ENCODE measurements around the gene PXK.
A peak's percentile ranks its signal among the peaks of the same experiment; 100 is the strongest.
"Not testable (repeated sequence)": the region's sequence is repeated elsewhere in the genome, so short reads cannot be mapped to it uniquely, and the experiment has no call there.

Gene PXK

DNA sequence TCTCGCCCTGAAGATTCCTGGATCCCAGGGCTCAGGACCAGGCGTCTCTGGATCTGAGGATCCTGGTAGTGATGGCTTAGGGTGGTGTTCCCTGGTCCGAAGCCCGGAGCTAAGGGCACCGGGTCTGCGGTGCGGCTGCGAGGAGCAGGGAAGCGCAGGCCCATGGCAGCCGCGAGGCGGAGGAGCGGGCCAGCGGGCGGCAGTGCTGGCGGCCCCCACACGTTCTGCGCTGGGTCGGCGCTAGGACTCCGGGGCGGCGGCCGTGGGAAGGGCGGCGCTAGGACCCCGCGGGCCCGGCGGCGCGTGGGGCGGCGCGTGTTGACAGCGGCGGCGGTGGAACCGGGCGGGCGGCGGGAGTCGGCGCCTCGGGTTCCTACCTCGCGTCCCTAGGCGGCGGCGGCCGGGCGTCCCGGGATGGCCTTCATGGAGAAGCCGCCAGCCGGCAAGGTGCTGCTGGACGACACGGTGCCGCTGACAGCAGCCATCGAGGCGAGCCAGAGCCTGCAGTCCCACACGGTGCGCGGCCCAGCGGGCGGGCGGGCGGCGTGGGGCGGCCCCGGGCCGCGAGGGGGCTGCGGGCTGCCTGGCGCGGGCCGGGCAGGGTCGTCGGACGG, at the start of gene PXK:
PXK (plus strand) TSS at position 318 of the 614 bp plus-strand sequence; CDS start at position 415, 97 bp downstream.
- no peak for DNase-seq (ENCODE audit: low read depth, low spot score)
- TF ChIP-seq, protein P1, sequence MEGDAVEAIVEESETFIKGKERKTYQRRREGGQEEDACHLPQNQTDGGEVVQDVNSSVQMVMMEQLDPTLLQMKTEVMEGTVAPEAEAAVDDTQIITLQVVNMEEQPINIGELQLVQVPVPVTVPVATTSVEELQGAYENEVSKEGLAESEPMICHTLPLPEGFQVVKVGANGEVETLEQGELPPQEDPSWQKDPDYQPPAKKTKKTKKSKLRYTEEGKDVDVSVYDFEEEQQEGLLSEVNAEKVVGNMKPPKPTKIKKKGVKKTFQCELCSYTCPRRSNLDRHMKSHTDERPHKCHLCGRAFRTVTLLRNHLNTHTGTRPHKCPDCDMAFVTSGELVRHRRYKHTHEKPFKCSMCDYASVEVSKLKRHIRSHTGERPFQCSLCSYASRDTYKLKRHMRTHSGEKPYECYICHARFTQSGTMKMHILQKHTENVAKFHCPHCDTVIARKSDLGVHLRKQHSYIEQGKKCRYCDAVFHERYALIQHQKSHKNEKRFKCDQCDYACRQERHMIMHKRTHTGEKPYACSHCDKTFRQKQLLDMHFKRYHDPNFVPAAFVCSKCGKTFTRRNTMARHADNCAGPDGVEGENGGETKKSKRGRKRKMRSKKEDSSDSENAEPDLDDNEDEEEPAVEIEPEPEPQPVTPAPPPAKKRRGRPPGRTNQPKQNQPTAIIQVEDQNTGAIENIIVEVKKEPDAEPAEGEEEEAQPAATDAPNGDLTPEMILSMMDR (IDR thresholded peaks at IDR 0.05; ENCODE audit: insufficient read depth, low read length, missing control alignments) = peak; percentile 48
- POLR2A ChIA-PET = interaction anchor here (0.6 kb wide), 1 partner anchor 49 kb away, joined by 3 read pairs; no protein-coding TSS in a partner anchor
- CTCF ChIA-PET = interaction anchor here (1.0 to 6.4 kb wide), 8 partner anchors 10 to 159 kb away, joined by 3 to 38 read pairs (median 4); partner anchors contain the start of genes HTD2, KCTD6 and RPP14
- H3K4me3 ChIP-seq (ENCODE audit: low read depth, low read length) = peak within 1 kb of the TSS; percentile 75

DNA sequence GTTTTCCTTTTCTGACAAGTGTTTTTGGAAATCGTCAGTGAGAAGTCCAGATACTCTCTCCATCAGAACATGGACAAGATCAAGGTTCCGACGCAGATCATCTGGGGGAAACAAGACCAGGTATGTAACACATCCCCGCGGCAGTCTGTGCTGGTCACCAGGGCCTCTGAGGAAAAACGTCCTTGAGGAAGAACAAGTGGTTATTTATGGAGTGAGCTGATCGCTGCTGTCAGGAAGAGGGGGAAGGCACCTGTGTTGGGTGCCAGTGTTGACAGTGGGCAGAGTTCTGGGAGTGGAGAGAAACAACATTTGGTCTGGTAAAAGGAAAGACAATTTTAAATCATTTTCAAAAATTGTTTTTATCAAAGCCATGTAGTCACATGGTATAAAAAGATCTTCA, 47.4 kb upstream of the PXK start:
- CTCF ChIA-PET = interaction anchor here (1.0 to 1.3 kb wide), 5 partner anchors 11 to 108 kb away, joined by 3 to 9 read pairs (median 4); no protein-coding TSS in a partner anchor
- H3K4me3 ChIP-seq (ENCODE audit: low read depth, low read length) = no peak overlapping the region
- TF ChIP-seq, protein P1 (IDR thresholded peaks at IDR 0.05; ENCODE audit: insufficient read depth, low read length, missing control alignments) = no peak
- POLR2A ChIA-PET = no interaction called here
- DNase-seq (ENCODE audit: low read depth, low spot score) = no peak

DNA sequence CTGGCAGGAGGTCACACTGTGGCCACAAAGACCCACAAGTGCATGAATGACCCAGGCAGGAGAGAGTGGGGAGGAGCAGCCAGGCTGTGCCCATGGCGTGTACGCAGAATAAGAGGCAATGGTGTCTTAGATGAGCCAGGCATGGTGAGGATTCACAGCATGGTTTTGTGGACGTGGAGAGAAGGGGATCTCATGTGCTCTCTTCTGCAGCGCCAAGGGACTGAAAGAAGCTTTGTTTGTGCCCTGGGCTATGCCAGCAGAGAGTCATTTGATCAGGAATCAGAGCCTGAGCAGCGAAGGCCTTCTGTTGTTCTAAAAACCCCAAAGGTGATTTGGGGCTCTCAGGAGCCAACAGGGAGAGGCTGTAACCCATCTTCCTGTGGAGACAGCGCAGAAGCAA, 45.3 kb upstream of the PXK start:
- POLR2A ChIA-PET = no interaction called here
- CTCF ChIA-PET = interaction anchor here (0.8 to 1.9 kb wide), 5 partner anchors 15 to 110 kb away, joined by 3 to 7 read pairs (median 6); partner anchors contain the start of genes HTD2 and RPP14

DNA sequence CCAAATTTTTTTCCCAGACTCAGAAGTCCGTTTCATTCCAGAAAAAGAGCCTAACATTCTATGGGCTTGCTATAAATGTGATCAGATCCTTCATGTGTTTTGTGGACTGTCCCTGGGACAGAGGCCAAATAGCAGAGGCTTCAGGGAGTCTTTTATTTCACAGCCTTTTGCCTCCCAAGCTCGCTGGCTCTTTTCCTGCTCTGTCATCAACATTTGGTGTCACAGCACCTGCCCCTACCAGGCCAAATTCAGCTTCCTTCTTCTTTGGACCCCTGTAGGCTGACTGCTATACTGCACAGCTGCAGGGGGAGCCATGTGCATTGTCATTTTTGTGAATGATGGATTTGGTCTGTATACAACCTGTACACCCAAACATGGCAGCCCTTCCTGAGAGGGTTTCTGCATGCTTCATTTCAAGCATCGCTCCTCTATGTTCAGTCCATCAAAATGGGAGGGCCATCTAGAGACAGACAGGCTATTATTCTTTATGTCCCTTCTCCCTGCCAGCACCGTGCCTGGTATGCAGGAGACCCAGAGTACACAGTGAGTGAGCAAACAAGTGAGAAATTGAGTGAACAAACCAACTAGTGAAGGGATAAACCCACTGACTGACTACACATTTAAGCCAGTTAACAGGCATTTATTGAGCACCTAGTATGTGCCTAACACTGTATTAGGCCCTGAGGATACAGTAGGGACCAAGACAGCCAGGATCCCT, 44.5 kb upstream of the PXK start:
- ChIA-PET POLR2A (no interaction called here), CTCF (interaction anchor here (0.8 to 1.9 kb wide), 4 partner anchors 14 to 111 kb away, joined by 3 to 6 read pairs (median 5); partner anchors contain the start of genes HTD2 and RPP14)
- TF ChIP-seq, protein P1 (IDR thresholded peaks at IDR 0.05; ENCODE audit: insufficient read depth, low read length, missing control alignments) = no peak
- no peak for DNase-seq (ENCODE audit: low read depth, low spot score)
- H3K4me3 ChIP-seq (ENCODE audit: low read depth, low read length) = no peak overlapping the region

More for the DNA sequence above, 45.3 kb upstream of the PXK start:
- DNase-seq (ENCODE audit: low read depth, low spot score) = no peak
- TF ChIP-seq, protein P1 (IDR thresholded peaks at IDR 0.05; ENCODE audit: insufficient read depth, low read length, missing control alignments) = no peak
- no peak overlapping the region for H3K4me3 ChIP-seq (ENCODE audit: low read depth, low read length)

DNA sequence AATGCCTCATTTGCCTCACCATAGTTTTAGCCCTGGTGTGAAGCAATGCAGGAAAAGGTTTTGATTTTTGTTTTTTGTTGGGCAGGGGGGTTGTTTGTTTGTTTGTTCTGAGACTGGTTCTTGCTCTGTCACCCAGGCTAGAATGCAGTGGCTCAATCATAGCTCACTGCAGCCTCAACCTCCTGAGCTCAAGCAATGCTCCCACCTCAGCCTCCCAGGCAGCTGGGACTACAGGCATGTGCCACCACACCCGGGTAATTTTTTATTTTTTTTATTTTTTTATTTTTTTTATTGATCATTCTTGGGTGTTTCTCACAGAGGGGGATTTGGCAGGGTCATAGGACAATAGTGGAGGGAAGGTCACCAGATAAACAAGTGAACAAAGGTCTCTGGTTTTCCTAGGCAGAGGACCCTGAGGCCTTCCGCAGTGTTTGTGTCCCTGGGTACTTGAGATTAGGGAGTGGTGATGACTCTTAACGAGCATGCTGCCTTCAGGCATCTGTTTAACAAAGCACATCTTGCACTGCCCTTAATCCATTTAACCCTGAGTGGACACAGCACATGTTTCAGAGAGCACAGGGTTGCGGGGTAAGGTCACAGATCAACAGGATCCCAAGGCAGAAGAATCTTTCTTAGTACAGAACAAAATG, 43.6 kb upstream of the PXK start:
- DNase-seq (ENCODE audit: low read depth, low spot score); POLR2A ChIA-PET; H3K4me3 ChIP-seq (ENCODE audit: low read depth, low read length): not testable (repeated sequence)
- CTCF ChIA-PET = interaction anchor here (1.6 to 1.9 kb wide), 2 partner anchors 17 to 112 kb away, joined by 4 to 6 read pairs; partner anchors contain the start of genes HTD2 and RPP14

DNA sequence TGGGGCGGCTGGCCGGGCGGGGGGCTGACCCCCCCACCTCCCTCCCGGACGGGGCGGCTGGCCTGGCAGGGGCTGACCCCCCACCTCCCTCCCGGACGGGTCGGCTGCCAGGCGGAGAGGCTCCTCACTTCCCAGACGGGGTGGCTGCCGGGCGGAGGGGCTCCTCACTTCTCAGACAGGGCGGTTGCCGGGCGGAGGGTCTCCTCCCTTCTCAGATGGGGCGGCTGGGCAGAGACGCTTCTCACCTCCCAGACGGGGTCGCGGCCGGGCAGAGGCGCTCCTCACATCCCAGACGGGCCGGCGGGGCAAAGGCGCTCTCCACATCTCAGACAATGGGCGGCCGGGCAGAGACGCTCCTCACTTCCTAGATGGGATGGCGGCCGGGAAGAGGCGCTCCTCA, 42.2 kb upstream of the PXK start:
- CTCF ChIA-PET = interaction anchor here (19.9 kb wide), 1 partner anchor 107 kb away, joined by 1062 read pairs; no protein-coding TSS in a partner anchor
- DNase-seq (ENCODE audit: low read depth, low spot score); POLR2A ChIA-PET; H3K4me3 ChIP-seq (ENCODE audit: low read depth, low read length): not testable (repeated sequence)
